ENCODE results near the gene CLK3. TPM values are rescaled to one million over a fixed set of nuclear protein-coding genes. Genes with fewer than 3 reads are reported as not detected.

Gene CLK3
- polyA plus RNA-seq, 1 experiment: 34.9 TPM

- ChIA-PET POLR2A (no interaction called here), CTCF (no interaction called here)
- no peak overlapping the region for H3K27ac ChIP-seq (ENCODE audit: low read depth, low read length)
- H3K4me3 ChIP-seq (ENCODE audit: low read depth, low read length): no peak overlapping the region
- no peak for TF ChIP-seq CTCF (IDR thresholded peaks at IDR 0.05; ENCODE audit: low read depth, low read length)
- DNase-seq (ENCODE audit: low read depth, low spot score): no peak
- H3K9me3 ChIP-seq (ENCODE audit: control insufficient read depth, insufficient read depth, low read length): no peaks in the 10 kb centered on the region
- H3K27me3 ChIP-seq (ENCODE audit: control insufficient read depth, insufficient read depth, low read length): no peaks in the 10 kb centered on the region
These were observed 37.1 kb upstream of the CLK3 start for GRCh38 chr15:74578496-74578994.

- Histone ChIP-seq H3K4me3 (ENCODE audit: low read depth, low read length) (no peak overlapping the region), H3K27ac (ENCODE audit: low read depth, low read length) (no peak overlapping the region), H3K9me3 (ENCODE audit: control insufficient read depth, insufficient read depth, low read length) (no peaks in the 10 kb centered on the region), H3K27me3 (ENCODE audit: control insufficient read depth, insufficient read depth, low read length) (no peaks in the 10 kb centered on the region)
- POLR2A ChIA-PET: no interaction called here
- TF ChIP-seq CTCF (IDR thresholded peaks at IDR 0.05; ENCODE audit: low read depth, low read length): no peak
- CTCF ChIA-PET: no interaction called here
- no peak for DNase-seq (ENCODE audit: low read depth, low spot score)
These were observed 36.6 kb upstream of the CLK3 start for GRCh38 chr15:74579001-74579400.

GRCh38 chr15:74580538-74581350 is 34.9 kb upstream of the CLK3 start:
- no peak for DNase-seq (ENCODE audit: low read depth, low spot score)
- H3K27me3 ChIP-seq (ENCODE audit: control insufficient read depth, insufficient read depth, low read length): no peaks in the 10 kb centered on the region
- no peaks in the 10 kb centered on the region for H3K9me3 ChIP-seq (ENCODE audit: control insufficient read depth, insufficient read depth, low read length)
- H3K27ac ChIP-seq (ENCODE audit: low read depth, low read length): no peak overlapping the region
- CTCF ChIA-PET: no interaction called here
- no peak overlapping the region for H3K4me3 ChIP-seq (ENCODE audit: low read depth, low read length)
- POLR2A ChIA-PET: no interaction called here
- TF ChIP-seq CTCF (IDR thresholded peaks at IDR 0.05; ENCODE audit: low read depth, low read length): no peak

- TF ChIP-seq CTCF (IDR thresholded peaks at IDR 0.05; ENCODE audit: low read depth, low read length): no peak
- no peak for DNase-seq (ENCODE audit: low read depth, low spot score)
- POLR2A ChIA-PET: no interaction called here
- CTCF ChIA-PET: no interaction called here
- H3K27me3 ChIP-seq (ENCODE audit: control insufficient read depth, insufficient read depth, low read length): no peaks in the 10 kb centered on the region
- H3K9me3 ChIP-seq (ENCODE audit: control insufficient read depth, insufficient read depth, low read length): no peaks in the 10 kb centered on the region
- no peak overlapping the region for H3K27ac ChIP-seq (ENCODE audit: low read depth, low read length)
- no peak overlapping the region for H3K4me3 ChIP-seq (ENCODE audit: low read depth, low read length)
These were observed 31.4 kb upstream of the CLK3 start for GRCh38 chr15:74584204-74584603.

- no peak for DNase-seq (ENCODE audit: low read depth, low spot score)
- CTCF ChIA-PET: no interaction called here
- no peak overlapping the region for H3K27ac ChIP-seq (ENCODE audit: low read depth, low read length)
- H3K4me3 ChIP-seq (ENCODE audit: low read depth, low read length): no peak overlapping the region
- no peak for TF ChIP-seq CTCF (IDR thresholded peaks at IDR 0.05; ENCODE audit: low read depth, low read length)
- H3K27me3 ChIP-seq (ENCODE audit: control insufficient read depth, insufficient read depth, low read length): no peaks in the 10 kb centered on the region
- POLR2A ChIA-PET: interaction anchor here (0.7 kb wide), 1 partner anchor 13 kb away, joined by 3 read pairs; no protein-coding TSS in a partner anchor
- H3K9me3 ChIP-seq (ENCODE audit: control insufficient read depth, insufficient read depth, low read length): no peaks in the 10 kb centered on the region
These were observed 30.9 kb upstream of the CLK3 start for GRCh38 chr15:74584779-74585178.

Data from AG04450 (cell line).